H4 (cell line): ENCODE data around the gene DIS3L2. TPM values are rescaled to one million over a fixed set of nuclear protein-coding genes. Genes with fewer than 3 reads are reported as not detected.
"Not testable (repeated sequence)": the region's sequence is repeated elsewhere in the genome, so short reads cannot be mapped to it uniquely, and the experiment has no call there.

Source experiments
- DNase-seq: peaks from one replicate; pipeline ENCODE4 v3.0.0-alpha.2; 2015; ENCODE audit warnings: low spot score
- total RNA-seq: library from RNA; depleted of rRNA; stranded (reverse); fragments of >200 nt; shearing (Covaris generic); gene quantifications from 2 replicates; pipeline ENCODE4 v1.2.3, GENCODE V29; 2014

Gene DIS3L2
- total RNA-seq, 1 experiment from 2014 or later: 16.7 TPM

DNA sequence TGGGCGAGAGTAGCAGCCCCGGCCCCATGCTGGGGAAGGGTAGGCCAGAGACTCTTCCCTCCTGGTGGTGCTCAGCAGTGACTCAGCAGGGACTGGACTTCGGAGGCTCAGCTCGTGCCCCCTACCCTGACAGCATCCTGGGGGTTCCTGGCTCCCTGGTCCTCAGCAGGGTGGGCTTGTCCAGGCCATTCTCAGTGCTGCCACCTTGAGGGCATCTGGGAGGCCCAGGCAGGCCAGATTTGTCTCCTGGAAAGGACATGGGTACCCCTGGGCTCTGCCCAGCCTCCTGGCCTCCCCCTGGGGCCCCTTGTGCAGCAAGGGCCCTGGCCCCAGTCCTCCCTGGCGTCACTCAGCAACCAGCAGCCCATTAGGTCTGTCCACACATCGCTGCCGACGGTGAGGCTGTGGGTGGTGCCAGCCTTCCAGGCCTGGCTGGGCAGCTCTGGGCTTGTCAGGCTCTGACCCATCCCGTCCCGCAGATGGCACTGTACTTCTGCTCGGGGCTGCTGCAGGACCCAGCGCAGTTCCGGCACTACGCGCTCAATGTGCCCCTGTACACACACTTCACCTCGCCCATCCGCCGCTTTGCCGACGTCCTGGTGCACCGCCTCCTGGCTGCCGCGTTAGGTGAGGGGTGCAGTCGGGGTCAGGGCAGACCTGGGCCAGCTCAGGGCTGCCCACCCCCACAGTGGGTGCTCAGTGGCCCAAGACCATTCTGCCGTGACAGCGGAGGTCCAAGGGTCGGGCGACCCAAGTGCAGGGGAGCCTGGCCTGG lies 372.0 kb downstream of the DIS3L2 start:
- no peak for DNase-seq

DNA sequence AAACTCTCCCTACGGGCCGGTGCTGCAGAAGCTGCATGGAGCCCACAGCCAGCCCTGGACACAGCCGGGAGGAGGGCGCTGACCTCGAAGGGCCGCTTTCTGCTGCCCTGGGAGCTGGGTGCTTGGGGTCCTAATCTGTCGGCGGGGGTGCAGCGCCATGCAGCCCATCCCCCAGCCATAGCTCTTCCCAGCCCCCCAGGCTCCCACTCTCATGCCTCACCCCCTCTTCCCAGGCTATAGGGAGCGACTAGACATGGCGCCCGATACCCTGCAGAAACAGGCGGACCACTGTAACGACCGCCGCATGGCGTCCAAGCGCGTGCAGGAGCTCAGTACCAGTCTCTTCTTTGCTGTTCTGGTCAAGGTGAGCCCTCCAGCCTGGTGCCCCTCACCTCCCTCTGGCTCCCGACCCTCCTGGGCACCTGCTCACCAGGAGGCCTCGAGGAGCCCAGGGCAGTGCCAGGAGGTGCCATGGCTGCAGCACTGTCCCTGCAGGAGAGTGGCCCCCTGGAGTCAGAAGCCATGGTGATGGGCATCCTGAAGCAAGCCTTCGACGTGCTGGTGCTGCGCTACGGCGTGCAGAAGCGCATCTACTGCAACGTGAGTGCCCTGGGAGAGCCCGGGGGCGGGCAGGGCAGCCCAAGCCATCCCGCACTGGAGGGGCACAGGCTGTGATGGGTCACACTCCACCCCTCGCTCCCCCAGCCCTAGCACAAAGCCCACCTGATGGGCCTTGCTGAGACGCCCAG lies 372.8 kb downstream of the DIS3L2 start:
- not testable (repeated sequence) for DNase-seq

DNA sequence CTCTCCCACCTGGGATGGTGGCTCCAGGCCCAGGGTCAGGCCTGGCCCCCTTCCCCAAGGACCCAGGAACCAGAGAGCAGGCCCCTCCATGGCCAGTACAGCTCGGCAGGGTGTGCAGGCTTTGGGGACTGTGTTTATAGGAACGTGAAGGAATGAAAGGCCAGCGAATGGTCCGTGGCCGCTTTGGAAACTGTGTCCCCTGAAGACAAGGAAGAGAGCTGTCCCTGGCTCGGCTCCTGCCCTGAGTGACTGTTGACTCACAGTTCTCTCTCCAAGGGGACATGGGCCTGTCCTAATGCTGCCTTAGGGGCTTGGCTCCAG lies 373.3 kb downstream of the DIS3L2 start:
- DNase-seq: not testable (repeated sequence)

DNA sequence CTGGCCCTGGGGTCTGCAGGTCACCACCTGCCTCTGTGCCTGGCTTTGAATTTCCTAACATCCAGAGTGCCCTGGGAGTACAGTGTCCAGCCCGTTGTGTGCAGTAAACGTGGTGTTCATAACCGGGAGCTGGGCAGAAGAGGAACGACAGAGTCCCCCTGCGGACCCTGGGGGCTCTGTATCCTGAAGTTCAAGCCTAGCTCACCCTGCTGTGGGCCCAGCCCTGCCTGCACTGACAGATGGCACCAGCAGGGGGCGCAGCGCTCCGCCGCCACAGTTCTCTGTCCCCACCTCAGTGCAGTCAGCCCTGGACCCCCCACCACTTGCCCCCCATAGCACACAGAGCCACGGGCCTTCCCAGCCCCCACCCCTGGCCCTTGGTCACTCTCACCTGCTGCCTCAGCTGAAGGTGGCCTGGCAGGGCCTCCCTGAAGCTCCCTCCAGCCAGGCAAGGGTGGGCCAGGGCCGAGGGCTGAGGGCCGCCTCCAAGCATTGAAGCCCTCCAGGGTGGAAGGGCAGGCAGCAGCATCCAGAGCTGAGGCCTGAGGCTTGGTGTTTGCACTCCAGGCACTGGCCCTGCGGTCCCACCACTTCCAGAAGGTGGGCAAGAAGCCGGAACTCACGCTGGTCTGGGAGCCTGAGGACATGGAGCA lies 373.8 kb downstream of the DIS3L2 start:
- DNase-seq: not testable (repeated sequence)

DNA sequence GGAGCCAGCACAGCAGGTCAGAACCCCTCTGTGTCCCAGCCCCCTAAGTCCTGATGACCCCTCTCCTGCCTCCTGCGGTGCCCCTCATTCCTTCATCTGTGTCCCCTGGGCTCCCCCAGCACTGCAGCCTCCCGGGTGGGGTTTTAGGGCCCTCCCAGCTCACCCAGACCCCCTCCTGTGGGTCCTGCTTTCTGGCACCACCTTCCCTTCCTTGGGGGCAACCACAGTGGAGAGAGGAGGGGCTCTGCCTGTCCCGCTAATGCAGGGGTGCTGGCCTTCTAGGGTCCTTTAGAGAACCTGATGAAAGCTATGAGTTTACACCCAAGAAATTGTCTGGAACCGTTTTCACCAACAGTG lies 374.3 kb downstream of the DIS3L2 start:
- no peak for DNase-seq

DNA sequence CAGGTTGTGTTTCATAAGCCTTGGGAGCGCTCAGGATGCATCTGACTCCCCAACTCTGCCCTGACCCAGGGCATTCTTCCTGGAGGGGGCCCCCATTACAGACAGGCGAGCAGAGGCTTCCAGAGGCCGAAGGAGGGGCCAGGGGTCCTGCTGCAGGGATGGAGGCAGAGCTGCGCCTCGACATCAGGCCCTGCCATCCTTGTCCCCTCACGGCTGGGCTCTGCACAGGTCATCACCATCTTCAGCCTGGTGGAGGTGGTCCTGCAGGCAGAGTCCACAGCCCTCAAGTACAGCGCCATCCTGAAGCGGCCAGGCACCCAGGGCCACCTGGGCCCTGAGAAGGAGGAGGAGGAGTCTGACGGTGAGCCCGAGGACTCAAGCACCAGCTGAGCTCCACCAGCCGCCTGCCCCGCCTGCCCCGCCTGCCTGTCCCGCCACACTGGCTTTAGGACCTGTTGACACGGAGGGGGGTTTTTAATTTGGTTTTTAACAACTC lies 374.8 kb downstream of the DIS3L2 start:
- DNase-seq: no peak

DNA sequence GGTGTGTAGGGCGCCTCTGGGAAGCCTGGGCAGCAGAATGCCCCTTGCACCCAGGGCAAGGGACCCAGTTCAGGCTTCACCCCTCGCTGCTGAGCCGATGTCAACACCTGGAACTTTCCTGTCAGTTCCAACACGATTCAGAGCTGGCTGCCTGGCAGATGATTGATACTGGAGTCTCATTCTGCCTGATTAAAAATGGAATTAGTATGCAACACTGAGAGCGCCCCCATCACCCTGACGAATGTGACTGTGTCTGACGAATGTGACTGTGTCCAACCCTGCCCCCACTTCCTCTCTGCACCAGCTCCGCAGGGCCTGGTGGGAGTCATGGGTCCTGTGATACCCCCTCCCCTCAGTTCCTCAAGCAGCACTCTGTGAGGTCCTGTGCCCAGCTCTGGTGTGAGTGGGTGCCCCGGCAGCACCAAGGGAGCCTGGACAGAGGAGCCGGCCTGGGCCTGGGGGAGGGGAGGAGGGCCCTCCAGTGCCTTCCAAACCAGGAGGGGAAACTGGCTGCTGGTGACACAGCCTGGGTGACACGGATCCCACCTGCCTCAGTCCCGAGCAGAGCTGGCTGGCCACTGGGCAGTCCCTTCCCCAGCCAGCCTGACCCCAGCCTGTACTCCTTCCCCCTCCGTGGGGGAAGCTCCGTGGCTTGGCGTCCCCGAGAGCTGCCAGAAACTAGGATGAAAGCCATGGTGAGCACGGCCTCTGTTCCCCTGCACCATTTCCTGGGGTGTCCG lies 375.6 kb downstream of the DIS3L2 start:
- DNase-seq: no peak

DNA sequence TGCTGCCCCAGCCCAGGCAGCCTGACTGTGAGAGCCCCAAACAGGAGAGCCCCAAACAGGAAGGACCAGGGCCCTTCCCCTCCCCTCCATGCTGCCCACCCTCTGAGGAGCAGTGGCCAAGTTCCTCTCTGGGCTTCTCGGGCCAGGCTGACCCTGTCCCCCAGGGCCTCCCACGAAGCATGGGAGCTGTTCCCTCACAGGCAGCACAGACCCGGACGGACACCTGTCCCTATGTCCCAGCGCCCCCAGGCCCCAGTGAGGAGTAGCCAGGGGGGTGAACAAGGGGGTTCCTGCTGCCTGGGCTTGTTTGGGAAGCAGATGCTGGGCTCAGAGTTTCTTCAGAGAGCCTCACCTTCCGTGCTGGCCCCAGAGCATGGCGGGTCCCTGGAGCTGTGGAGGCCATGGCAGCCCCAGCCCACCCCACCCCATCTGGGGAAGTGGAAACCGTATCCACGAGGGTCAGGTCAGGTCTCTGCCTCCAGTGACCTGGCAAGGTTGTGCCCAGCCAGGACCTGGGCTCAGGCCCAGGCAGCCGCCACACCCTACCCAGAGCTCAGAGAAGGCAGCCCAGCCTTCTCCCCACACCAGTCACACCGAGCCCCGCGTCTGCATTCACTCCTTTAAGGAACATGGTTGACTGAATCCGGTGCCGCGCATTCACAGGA lies 376.7 kb downstream of the DIS3L2 start:
- DNase-seq: not testable (repeated sequence)

DNA sequence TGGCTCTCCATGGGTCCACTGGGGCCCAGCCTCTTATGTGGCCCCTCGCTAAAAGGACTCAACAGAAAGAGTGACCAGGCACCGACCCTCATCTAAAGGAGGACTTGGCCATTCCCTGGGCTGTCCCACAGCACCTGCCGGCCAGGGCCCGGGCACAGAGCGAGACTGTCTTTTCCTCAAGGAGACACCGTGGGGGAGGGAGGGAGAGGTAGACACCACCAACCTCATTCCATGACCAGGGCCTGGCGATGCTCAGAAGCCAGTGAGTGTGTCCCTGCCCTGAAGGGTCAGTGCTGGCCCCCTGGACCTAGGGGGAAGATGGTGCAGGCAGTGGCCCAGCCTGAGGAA lies 377.2 kb downstream of the DIS3L2 start:
- no peak for DNase-seq

DNA sequence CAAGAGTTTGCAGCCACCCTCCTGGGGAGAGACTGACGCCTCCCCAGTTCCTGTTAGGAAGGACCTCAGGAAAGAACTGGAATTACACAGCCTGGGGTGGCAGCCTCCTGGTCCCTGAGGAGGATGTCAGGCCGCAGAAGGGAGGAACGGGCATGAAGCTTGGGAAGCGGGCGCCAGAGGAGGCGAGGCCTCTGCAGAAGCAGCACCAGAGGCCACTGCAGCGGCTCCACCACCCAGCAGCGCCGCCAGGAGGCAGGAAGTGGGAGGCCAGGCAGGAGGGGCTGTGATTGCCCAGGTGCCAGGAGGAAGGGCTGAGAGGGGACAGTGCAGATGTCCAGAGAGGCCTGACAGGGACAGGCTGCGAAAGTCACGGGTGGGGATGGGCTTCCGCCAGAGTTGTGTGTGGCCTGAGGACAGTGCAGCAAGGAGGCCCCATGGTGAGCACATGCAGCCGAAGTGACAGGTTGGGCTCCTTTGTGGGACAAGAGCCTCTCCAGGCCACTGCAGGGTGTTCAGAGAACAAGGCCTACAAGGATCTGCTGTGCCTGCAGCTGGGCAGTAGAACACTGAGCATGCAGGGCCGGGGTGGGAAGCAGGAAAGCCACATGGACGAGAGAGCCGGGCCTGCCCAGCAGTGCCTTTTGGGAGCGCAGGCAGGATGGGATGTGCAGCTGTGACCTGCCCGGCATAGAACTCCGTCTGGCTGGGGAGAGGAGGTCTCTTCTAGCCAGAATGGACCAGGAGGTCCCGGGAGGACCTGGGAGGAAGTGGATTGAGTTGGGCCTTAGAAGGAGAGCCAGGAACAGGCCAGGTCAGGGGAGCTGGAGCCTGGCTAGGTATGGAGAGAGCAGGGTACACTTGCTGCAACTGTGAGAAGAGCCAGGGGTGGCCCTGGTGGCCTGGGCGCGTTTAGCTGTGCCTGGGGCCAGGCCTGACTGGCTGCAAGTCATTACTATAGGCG lies 377.9 kb downstream of the DIS3L2 start:
- DNase-seq: no peak

DNA sequence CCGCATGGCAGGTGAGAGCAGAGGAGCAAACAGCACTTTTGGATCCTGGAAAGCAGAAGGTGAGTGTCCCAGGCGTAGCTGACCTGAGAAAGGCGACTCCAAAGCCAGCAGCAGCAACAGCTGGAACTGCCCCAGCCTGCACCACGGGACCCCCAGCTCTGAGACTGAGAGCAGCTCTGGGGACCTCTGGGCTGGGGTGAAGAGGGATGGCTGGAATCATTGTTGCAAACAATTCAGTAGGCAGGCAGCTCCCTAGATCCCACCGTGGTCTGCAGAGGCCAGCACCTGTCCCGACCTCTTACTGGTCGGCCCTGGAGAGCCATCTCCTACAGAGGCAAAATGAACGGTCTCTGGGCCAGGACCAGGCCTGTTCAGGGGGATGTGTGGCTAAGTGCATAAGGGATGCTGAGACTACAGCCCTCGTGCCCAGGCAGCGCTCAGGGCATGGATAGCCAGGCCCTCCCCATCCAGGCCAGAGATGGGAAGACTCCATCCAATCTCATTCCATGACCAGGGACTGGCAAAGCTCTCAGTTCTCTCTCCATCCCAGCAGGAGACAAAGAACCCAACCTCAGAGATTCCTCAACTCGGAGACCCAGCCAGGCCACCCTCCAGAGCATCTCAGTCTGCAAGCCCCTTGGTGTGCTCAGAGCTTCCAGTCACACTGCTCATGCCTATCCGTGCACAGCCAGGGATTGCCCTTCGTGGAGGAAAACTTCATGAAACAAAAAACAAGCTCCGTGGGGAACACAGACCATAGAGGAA lies 378.8 kb downstream of the DIS3L2 start:
- DNase-seq: no peak

DNA sequence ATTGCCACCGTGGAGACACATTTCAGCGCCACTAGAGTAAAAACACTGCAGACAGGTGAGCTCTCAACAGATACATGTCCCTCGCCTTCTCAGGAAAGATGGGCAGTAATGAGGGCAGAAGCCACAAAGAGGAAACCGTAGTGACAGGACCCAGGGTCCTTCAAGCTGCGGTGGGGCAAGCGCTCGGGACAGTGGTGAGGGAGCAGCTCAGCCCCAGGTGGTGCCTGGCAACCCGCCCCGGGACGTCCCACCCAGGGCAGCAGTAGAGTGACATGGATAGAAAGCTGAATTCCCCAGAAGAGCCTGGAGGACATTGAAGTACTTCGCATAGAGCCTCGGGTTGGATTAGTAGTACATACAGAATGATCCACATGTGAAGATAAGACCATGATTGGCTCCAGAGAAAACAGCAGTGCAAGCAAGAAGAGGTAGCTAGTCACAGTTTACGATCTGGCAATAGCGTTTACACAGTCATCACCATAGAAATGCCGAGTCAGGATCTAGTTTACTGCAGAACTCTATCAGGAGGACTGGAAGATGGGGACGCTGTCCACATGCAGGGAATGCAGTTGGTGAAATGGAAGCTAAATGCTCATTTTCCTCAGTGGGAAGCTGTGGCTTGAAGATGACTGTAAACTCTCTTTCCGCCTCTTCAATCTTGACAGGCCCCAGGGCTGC lies 379.7 kb downstream of the DIS3L2 start:
- no peak for DNase-seq

DNA sequence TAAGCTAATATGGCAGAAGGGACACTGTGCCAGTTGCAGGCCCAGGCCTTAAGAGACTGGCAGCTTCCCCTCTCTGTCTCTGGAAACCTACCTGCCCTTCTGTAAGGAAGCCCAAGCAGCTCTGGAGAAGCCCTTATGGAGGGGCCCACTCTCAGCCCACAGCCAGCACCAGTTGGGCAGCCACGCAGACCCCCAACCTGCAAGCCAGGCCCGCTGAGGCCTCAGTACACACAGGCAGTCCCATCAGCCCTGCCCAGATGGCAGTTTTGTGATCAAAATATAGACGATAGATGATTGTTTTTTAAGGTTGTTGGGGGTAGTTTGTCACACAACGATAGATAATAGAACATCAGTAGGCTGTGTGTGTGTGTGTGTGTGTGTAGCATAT lies 380.2 kb downstream of the DIS3L2 start:
- DNase-seq: no peak

DNA sequence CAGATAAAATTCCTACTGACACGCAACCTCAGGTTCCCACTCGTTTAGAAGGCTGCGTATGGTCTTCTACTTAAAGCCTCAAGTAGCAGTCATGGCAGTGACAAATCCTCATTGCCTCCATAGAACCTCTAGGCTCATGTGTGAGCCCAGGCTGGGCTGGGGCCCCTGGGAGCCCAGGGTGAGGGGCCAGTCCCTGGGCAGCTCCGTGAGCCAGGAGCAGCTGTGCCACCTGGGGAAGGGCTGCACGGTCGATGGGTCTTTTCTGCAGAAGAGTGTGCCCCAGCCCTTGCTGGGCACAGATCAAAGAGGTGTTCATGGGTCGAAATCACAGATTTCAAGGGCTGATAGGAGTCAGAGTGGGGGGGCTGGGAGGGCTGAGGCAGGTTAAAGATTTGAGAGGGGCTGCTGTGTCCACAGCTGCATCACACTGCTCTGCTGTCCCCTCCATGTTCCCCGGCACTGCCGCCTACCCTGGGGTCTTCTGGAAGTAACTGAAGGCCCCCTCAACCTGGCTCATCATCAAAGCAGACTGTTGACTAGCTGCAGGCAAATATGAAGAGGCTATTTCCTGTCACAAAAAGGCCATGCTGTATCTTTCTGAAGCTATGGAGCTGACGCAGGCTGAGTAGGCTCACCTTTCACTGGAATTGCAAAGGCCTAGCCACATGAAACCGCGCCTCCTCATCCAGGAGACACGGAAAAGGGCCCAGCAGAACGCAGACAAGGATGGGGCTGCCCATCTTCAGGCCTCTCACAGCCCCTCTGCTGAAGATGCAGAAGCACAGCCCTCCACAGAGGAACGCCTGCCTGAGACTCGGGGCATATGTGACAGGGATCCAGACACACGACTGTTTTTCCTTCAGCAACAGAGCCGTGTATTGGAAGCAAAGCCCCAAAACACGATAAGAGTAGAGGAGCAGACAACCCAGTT lies 381.4 kb downstream of the DIS3L2 start:
- no peak for DNase-seq

DNA sequence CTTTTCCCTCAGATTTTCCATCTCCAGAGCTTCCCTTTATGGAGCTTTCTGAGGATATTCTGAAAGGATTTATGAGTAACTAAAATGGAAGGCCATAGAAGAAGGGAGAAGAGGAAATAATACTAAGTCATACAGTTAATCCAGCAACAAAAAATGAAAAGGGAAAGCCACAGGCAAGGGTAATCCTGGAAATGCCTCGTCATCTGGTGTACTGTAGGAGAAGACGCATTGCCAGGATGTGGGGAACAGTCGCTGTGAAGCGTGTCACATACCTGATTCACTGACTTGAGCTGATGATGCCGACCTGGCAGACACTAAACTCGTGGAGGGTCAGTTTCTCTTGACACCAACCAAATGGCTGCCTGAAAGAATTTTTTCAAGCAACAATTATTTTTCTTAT lies 382.3 kb downstream of the DIS3L2 start:
- no peak for DNase-seq

DNA sequence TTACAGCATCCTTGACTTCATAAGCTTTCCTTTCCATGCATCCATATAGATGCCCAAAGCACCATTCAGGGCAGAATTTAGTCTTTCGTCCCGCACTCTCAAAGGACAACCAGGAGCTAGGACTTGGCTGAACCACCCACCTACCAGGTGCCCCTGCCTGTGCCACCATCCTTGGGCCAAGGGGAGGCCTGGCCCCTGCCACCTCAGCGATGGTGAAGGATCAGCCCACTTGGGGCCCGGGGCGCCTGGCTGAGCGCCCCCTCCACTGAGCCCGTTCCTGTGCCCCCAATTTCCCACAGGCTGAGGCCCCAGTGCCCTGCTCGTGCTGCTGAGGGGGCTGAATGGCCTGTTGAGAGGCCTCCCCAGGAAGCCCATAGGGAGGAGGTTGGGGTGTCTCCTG lies 383.7 kb downstream of the DIS3L2 start:
- DNase-seq: no peak

DNA sequence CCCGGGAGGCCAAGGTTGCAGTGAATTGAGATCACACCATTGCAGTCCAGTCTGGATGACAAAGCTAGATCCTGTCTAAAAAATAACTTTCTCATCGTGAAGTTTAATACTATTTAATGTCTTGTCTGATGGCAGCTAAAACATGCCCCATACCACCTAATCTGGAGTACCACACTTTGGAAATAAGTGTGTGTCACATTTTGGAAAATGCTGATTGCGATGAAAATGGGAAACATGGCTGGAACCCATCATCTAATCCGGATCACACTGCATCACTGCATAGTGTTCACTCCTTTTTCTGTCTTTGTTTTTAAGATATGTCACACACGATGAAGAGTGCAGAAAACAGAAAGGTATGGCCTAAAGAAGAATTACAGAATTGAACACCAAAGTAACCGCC lies 385.9 kb downstream of the DIS3L2 start:
- no peak for DNase-seq

DNA sequence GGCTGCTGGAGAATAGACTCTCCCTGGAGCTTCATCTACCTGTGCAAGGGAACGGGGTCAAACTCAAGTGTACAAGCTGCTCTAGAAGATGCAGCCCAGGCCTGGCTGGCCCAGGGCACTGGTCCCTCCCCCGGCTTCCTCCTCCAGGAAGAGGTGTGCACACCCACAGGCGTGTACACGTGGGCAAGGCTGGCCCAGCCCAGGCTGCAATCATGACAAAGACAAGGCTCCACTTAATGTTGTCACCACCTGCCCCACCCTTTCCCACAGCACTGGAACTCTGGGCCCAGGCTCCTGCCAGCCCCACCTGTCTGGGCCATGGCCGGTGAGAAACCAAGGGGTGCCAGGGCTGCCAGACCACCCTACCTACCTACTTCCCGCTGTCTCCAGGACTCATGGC lies 387.4 kb downstream of the DIS3L2 start:
- peak; percentile 50 for DNase-seq
